CD4-positive, alpha-beta memory T cell (primary cell): ENCODE measurements around the gene PARM1. TPM values are rescaled to one million over a fixed set of nuclear protein-coding genes. Genes with fewer than 3 reads are reported as not detected.

Source experiments
- CTCF ChIA-PET: fragments of 350-600 bp; sonication (Branson Sonifier 250); formaldehyde crosslinking; loops from one replicate; lab custom pipeline; 2021; ENCODE audit warnings: inconsistent platforms; ENCODE audit not compliant: partially characterized antibody; lab: Charles Lee
- POLR2A ChIA-PET: fragments of 350-600 bp; sonication (Branson Sonifier 250); formaldehyde crosslinking; loops from one replicate; lab custom pipeline; 2021; ENCODE audit not compliant: partially characterized antibody; lab: Charles Lee
- DNase-seq, 5 donors: peaks; one replicate each; pipeline versions ENCODE4 v3.0.0 to v3.0.0-alpha.2; 2020 to 2022; ENCODE audit warnings: mixed read lengths in 1 of 5
- H3K27ac ChIP-seq: one replicate; pipeline ENCODE4 v1.7.0; 2013; ENCODE audit warnings: low read depth, low read length
- H3K27me3 ChIP-seq: 2 replicates; pipeline ENCODE4 v1.7.0; 2013; ENCODE audit warnings: mild to moderate bottlenecking, low read length, moderate library complexity; ENCODE audit not compliant: insufficient read depth
- H3K36me3 ChIP-seq: 2 replicates; pipeline ENCODE4 v1.7.0; 2013; ENCODE audit warnings: mild to moderate bottlenecking, low read length, moderate library complexity; ENCODE audit not compliant: insufficient read depth
- H3K4me1 ChIP-seq: 2 replicates; pipeline ENCODE4 v1.7.0; 2013; ENCODE audit warnings: mild to moderate bottlenecking, low read length, moderate library complexity; ENCODE audit not compliant: insufficient read depth
- H3K4me3 ChIP-seq, 2 donors: one replicate each; pipeline ENCODE4 v1.7.0; 2013; ENCODE audit warnings: low read length in 2 of 2, mild to moderate bottlenecking in 1 of 2
- H3K9me3 ChIP-seq, 2 donors: one replicate each; pipeline ENCODE4 v1.7.0; 2013; ENCODE audit warnings: low read length in 2 of 2, control low read depth in 1 of 2; ENCODE audit not compliant: control insufficient read depth in 1 of 2
- H3K27ac Mint-ChIP-seq, 7 donors: one replicate each; pipeline ENCODE4 v1.8.0; 2020 to 2021; ENCODE audit warnings: mixed read lengths in 7 of 7, mild to moderate bottlenecking in 6 of 7, inconsistent platforms in 3 of 7, moderate library complexity in 3 of 7
- H3K27me3 Mint-ChIP-seq, 2 donors: one replicate each; pipeline ENCODE4 v1.8.0; 2020 to 2021; ENCODE audit warnings: mixed read lengths in 2 of 2
- H3K36me3 Mint-ChIP-seq, 2 donors: one replicate each; pipeline ENCODE4 v1.8.0; 2020 to 2021; ENCODE audit warnings: mixed read lengths in 2 of 2, inconsistent platforms in 1 of 2, mild to moderate bottlenecking in 1 of 2
- H3K4me1 Mint-ChIP-seq, 4 donors: one replicate each; pipeline ENCODE4 v1.8.0; 2020 to 2021; ENCODE audit warnings: mixed read lengths in 4 of 4, mild to moderate bottlenecking in 1 of 4
- H3K4me3 Mint-ChIP-seq, 8 donors: one replicate each; pipeline ENCODE4 v1.8.0; 2020 to 2021; ENCODE audit warnings: mixed read lengths in 8 of 8, mild to moderate bottlenecking in 7 of 8, moderate library complexity in 6 of 8, inconsistent platforms in 3 of 8
- H3K9me3 Mint-ChIP-seq, 8 donors: one replicate each; pipeline ENCODE4 v1.8.0; 2020 to 2021; ENCODE audit warnings: mixed read lengths in 8 of 8, mild to moderate bottlenecking in 5 of 8, inconsistent platforms in 3 of 8, moderate library complexity in 1 of 8
- intact Hi-C: fragments of 100-400 bp; cut with micrococcal nuclease; formaldehyde crosslinking; loops from one replicate; pipeline ENCODE4 v1.15.1; 2023
- polyA plus RNA-seq, 2 donors: library from polyadenylated mRNA; unstranded; fragments of 300-500 nt; fragmentation: Illumina TruSeq; gene quantifications; one replicate each; pipeline ENCODE4 v1.2.3, GENCODE V29; 2021
- total RNA-seq, 2 experiments: library from RNA; stranded (reverse); gene quantifications; one replicate each; pipeline ENCODE4 v1.2.3, GENCODE V29; 2021

The PARM1 gene
- total and polyA plus RNA-seq, 4 experiments from 2014 or later, result 0.28 TPM; not detected in 3

- H3K9me3 ChIP-seq, result no peaks in the 10 kb centered on the region
- Mint-ChIP-seq H3K27ac (no peak overlapping the region), H3K9me3 (peaks cover 0 to 6% (median 2%) of the 10 kb centered on the region in 8 donors), H3K4me3 (no peak overlapping the region), H3K4me1 (no peaks in the 10 kb centered on the region), H3K27me3 (no peaks in the 10 kb centered on the region), H3K36me3 (no peaks in the 10 kb centered on the region)
- H3K27ac ChIP-seq, result no peak overlapping the region
- no peak for DNase-seq
- CTCF ChIA-PET, result no interaction called here
- no peaks in the 10 kb centered on the region for H3K4me1 ChIP-seq
- intact Hi-C loops, result no loop called here
- H3K36me3 ChIP-seq, result no peaks in the 10 kb centered on the region
- H3K4me3 ChIP-seq, result no peak overlapping the region
- POLR2A ChIA-PET, result no interaction called here
- no peaks in the 10 kb centered on the region for H3K27me3 ChIP-seq
These were observed 69.0 kb downstream of the PARM1 start for GRCh38 chr4:75001871-75002270.

- Mint-ChIP-seq H3K36me3 (no peaks in the 10 kb centered on the region), H3K9me3 (peaks cover 0 to 6% (median 3%) of the 10 kb centered on the region in 8 donors), H3K27ac (no peak overlapping the region), H3K27me3 (no peaks in the 10 kb centered on the region), H3K4me1 (no peaks in the 10 kb centered on the region), H3K4me3 (no peak overlapping the region)
- Histone ChIP-seq H3K4me1 (no peaks in the 10 kb centered on the region), H3K36me3 (no peaks in the 10 kb centered on the region), H3K4me3 (no peak overlapping the region), H3K9me3 (no peaks in the 10 kb centered on the region), H3K27me3 (no peaks in the 10 kb centered on the region), H3K27ac (no peak overlapping the region)
- intact Hi-C loops, result no loop called here
- no peak for DNase-seq
- ChIA-PET CTCF (no interaction called here), POLR2A (no interaction called here)
These were observed 69.5 kb downstream of the PARM1 start for GRCh38 chr4:75002381-75002780.

- no peaks in the 10 kb centered on the region for H3K36me3 Mint-ChIP-seq
- Histone ChIP-seq H3K4me3 (no peak overlapping the region), H3K9me3 (no peaks in the 10 kb centered on the region), H3K27me3 (no peaks in the 10 kb centered on the region), H3K4me1 (no peaks in the 10 kb centered on the region), H3K36me3 (no peaks in the 10 kb centered on the region), H3K27ac (no peak overlapping the region)
- POLR2A ChIA-PET, result no interaction called here
- intact Hi-C loops, result no loop called here
- no peak overlapping the region for H3K4me3 Mint-ChIP-seq
- CTCF ChIA-PET, result no interaction called here
- no peak overlapping the region for H3K27ac Mint-ChIP-seq
- no peak for DNase-seq
- H3K27me3 Mint-ChIP-seq, result no peaks in the 10 kb centered on the region
- no peaks in the 10 kb centered on the region for H3K4me1 Mint-ChIP-seq
- H3K9me3 Mint-ChIP-seq, result peaks cover 0 to 20% (median 10%) of the 10 kb centered on the region in 8 donors
These were observed 71.1 kb downstream of the PARM1 start for GRCh38 chr4:75003979-75004378.

- CTCF ChIA-PET, result no interaction called here
- DNase-seq, result no peak
- H3K36me3 Mint-ChIP-seq, result no peaks in the 10 kb centered on the region
- no peak overlapping the region for H3K27ac Mint-ChIP-seq
- no peak overlapping the region for H3K4me3 Mint-ChIP-seq
- Histone ChIP-seq H3K36me3 (no peaks in the 10 kb centered on the region), H3K27ac (no peak overlapping the region), H3K9me3 (no peaks in the 10 kb centered on the region), H3K27me3 (no peaks in the 10 kb centered on the region), H3K4me1 (no peaks in the 10 kb centered on the region), H3K4me3 (no peak overlapping the region)
- peaks cover 0 to 20% (median 11%) of the 10 kb centered on the region in 8 donors for H3K9me3 Mint-ChIP-seq
- no peaks in the 10 kb centered on the region for H3K27me3 Mint-ChIP-seq
- POLR2A ChIA-PET, result no interaction called here
- no peaks in the 10 kb centered on the region for H3K4me1 Mint-ChIP-seq
- intact Hi-C loops, result no loop called here
These were observed 72.1 kb downstream of the PARM1 start for GRCh38 chr4:75004755-75005668.

- no peak for DNase-seq
- intact Hi-C loops, result no loop called here
- H3K36me3 ChIP-seq, result no peaks in the 10 kb centered on the region
- H3K4me3 Mint-ChIP-seq, result no peak overlapping the region
- no peak overlapping the region for H3K4me3 ChIP-seq
- H3K9me3 Mint-ChIP-seq, result peaks cover 0 to 20% (median 11%) of the 10 kb centered on the region in 8 donors
- no peaks in the 10 kb centered on the region for H3K4me1 ChIP-seq
- H3K4me1 Mint-ChIP-seq, result no peaks in the 10 kb centered on the region
- no peaks in the 10 kb centered on the region for H3K36me3 Mint-ChIP-seq
- no peak overlapping the region for H3K27ac Mint-ChIP-seq
- H3K27me3 ChIP-seq, result no peaks in the 10 kb centered on the region
- POLR2A ChIA-PET, result no interaction called here
- H3K27me3 Mint-ChIP-seq, result no peaks in the 10 kb centered on the region
- no peaks in the 10 kb centered on the region for H3K9me3 ChIP-seq
- H3K27ac ChIP-seq, result no peak overlapping the region
- CTCF ChIA-PET, result no interaction called here
These were observed 72.8 kb downstream of the PARM1 start for GRCh38 chr4:75005727-75006126.

- H3K4me3 ChIP-seq, result no peak overlapping the region
- intact Hi-C loops, result no loop called here
- POLR2A ChIA-PET, result no interaction called here
- Mint-ChIP-seq H3K4me3 (no peak overlapping the region), H3K4me1 (no peaks in the 10 kb centered on the region), H3K36me3 (no peaks in the 10 kb centered on the region), H3K9me3 (peaks cover 0 to 20% (median 9%) of the 10 kb centered on the region in 8 donors), H3K27ac (no peak overlapping the region), H3K27me3 (no peaks in the 10 kb centered on the region)
- H3K27me3 ChIP-seq, result no peaks in the 10 kb centered on the region
- no peaks in the 10 kb centered on the region for H3K9me3 ChIP-seq
- CTCF ChIA-PET, result no interaction called here
- H3K27ac ChIP-seq, result no peak overlapping the region
- no peaks in the 10 kb centered on the region for H3K4me1 ChIP-seq
- DNase-seq, result no peak
- no peaks in the 10 kb centered on the region for H3K36me3 ChIP-seq
These were observed 75.0 kb downstream of the PARM1 start for GRCh38 chr4:75007891-75008290.

GRCh38 chr4:75009138-75009537 lies 76.2 kb downstream of the PARM1 start:
- intact Hi-C loops, result no loop called here

More at GRCh38 chr4:75009138-75009537, 76.2 kb downstream of the PARM1 start:
- POLR2A ChIA-PET, result no interaction called here
- CTCF ChIA-PET, result no interaction called here
- Histone ChIP-seq H3K4me3 (no peak overlapping the region), H3K4me1 (no peaks in the 10 kb centered on the region), H3K27ac (no peak overlapping the region), H3K27me3 (no peaks in the 10 kb centered on the region), H3K36me3 (no peaks in the 10 kb centered on the region), H3K9me3 (no peaks in the 10 kb centered on the region)
- Mint-ChIP-seq H3K27me3 (no peaks in the 10 kb centered on the region), H3K27ac (no peak overlapping the region), H3K4me1 (no peaks in the 10 kb centered on the region), H3K9me3 (peaks cover 0 to 19% (median 9%) of the 10 kb centered on the region in 8 donors), H3K4me3 (no peak overlapping the region), H3K36me3 (no peaks in the 10 kb centered on the region)
- DNase-seq, result no peak
